OCI-LY3 (cell line): ENCODE measurements around the gene XPNPEP2.

Source experiments
- H2AFZ ChIP-seq: fragments of 200-600, 300-600 bp; shearing (Covaris generic); 2 replicates; pipeline ENCODE4 v1.6.0; 2014; ENCODE audit warnings: antibody characterized with exemption, low read depth, low read length
- H3K27ac ChIP-seq: fragments of 200-600, 300-600 bp; sonication (generic); 2 replicates; pipeline ENCODE4 v1.5.1; 2014; ENCODE audit warnings: mild to moderate bottlenecking, low read length, moderate library complexity, mixed read lengths
- H3K27me3 ChIP-seq: fragments of 200-600, 300-600 bp; sonication (generic); 2 replicates; pipeline ENCODE4 v1.6.1; 2014; ENCODE audit warnings: low read depth, low read length, mixed read lengths
- H3K36me3 ChIP-seq: fragments of 200-600, 300-600 bp; sonication (generic); replicated peaks from 2 replicates; pipeline ENCODE3; 2014; ENCODE audit warnings: low read depth, low read length, mixed read lengths
- H3K4me1 ChIP-seq: fragments of 300-600, 200-600 bp; sonication (generic); 2 replicates; pipeline ENCODE4 v1.6.1; 2014; ENCODE audit warnings: low read length, mixed read lengths
- H3K4me2 ChIP-seq: fragments of 200-600, 300-600 bp; sonication (generic); 2 replicates; pipeline ENCODE4 v1.6.1; 2014; ENCODE audit warnings: low read length, mixed read lengths
- H3K4me3 ChIP-seq: fragments of 300-600, 200-600 bp; sonication (generic); 2 replicates; pipeline ENCODE4 v1.5.1; 2014; ENCODE audit warnings: antibody characterized with exemption, mild to moderate bottlenecking, low read length, moderate library complexity
- H3K79me2 ChIP-seq: fragments of 300-600, 200-600 bp; shearing (Covaris generic); 2 replicates; pipeline ENCODE4 v1.6.1; 2014; ENCODE audit warnings: mild to moderate bottlenecking, low read length, mixed read lengths
- H3K9ac ChIP-seq: fragments of 300-600, 200-600 bp; shearing (Covaris generic); 2 replicates; pipeline ENCODE4 v1.6.0; 2014; ENCODE audit warnings: mild to moderate bottlenecking, low read length, moderate library complexity
- H3K9me3 ChIP-seq: fragments of 200-600, 300-600 bp; shearing (Covaris generic); 2 replicates; pipeline ENCODE4 v1.6.1; 2014; ENCODE audit warnings: low read length, mixed read lengths; ENCODE audit not compliant: insufficient read depth
- H4K20me1 ChIP-seq: fragments of 200-600, 300-600 bp; sonication (generic); 2 replicates; pipeline ENCODE4 v1.6.1; 2016; ENCODE audit warnings: low read length, mixed read lengths; ENCODE audit not compliant: insufficient read depth
- CTCF ChIP-seq: fragments of 200-600, 300-600 bp; sonication (generic); IDR thresholded peaks from 2 replicates; pipeline ENCODE4 v1.5.1; 2014; ENCODE audit warnings: antibody characterized with exemption, low read length, low read depth
- EZH2phosphoT487 ChIP-seq: fragments of 200-600 bp; shearing (Covaris generic); IDR thresholded peaks from 2 replicates; pipeline ENCODE4 v1.6.1; 2018; ENCODE audit warnings: antibody characterized with exemption, mixed run types, low read depth

Gene XPNPEP2

GRCh38 chrX:129714581-129714980, 24.2 kb upstream of the XPNPEP2 start:
- Histone ChIP-seq H3K9me3 (no peaks in the 10 kb centered on the region), H3K36me3 (no peaks in the 10 kb centered on the region), H3K79me2 (no peaks in the 10 kb centered on the region), H3K4me1 (no peaks in the 10 kb centered on the region), H3K27ac (no peak overlapping the region), H2AFZ (no peak overlapping the region), H3K27me3 (no peaks in the 10 kb centered on the region), H3K4me2 (no peak overlapping the region), H4K20me1 (no peaks in the 10 kb centered on the region), H3K4me3 (no peak overlapping the region), H3K9ac (no peak overlapping the region)
- TF ChIP-seq CTCF (no peak), EZH2phosphoT487 (no peak)

- Histone ChIP-seq H3K79me2 (no peaks in the 10 kb centered on the region), H4K20me1 (no peaks in the 10 kb centered on the region), H3K27me3 (no peaks in the 10 kb centered on the region), H3K9ac (no peak overlapping the region), H3K9me3 (no peaks in the 10 kb centered on the region), H2AFZ (no peak overlapping the region), H3K27ac (no peak overlapping the region), H3K4me1 (no peaks in the 10 kb centered on the region), H3K4me3 (no peak overlapping the region), H3K4me2 (no peak overlapping the region), H3K36me3 (no peaks in the 10 kb centered on the region)
- TF ChIP-seq CTCF (no peak), EZH2phosphoT487 (no peak)
Measured at GRCh38 chrX:129716507-129716906, 22.3 kb upstream of the XPNPEP2 start.

GRCh38 chrX:129717892-129718291, 20.9 kb upstream of the XPNPEP2 start:
- no peak overlapping the region for H3K9ac ChIP-seq
- no peak overlapping the region for H3K4me3 ChIP-seq
- no peak overlapping the region for H2AFZ ChIP-seq
- no peaks in the 10 kb centered on the region for H3K27me3 ChIP-seq
- no peak overlapping the region for H3K27ac ChIP-seq
- H3K4me2 ChIP-seq = no peak overlapping the region
- H3K9me3 ChIP-seq = no peaks in the 10 kb centered on the region
- TF ChIP-seq EZH2phosphoT487 = no peak
- no peak for TF ChIP-seq CTCF
- H3K36me3 ChIP-seq = no peaks in the 10 kb centered on the region
- no peaks in the 10 kb centered on the region for H3K4me1 ChIP-seq
- no peaks in the 10 kb centered on the region for H3K79me2 ChIP-seq
- H4K20me1 ChIP-seq = no peaks in the 10 kb centered on the region

- no peak overlapping the region for H3K4me2 ChIP-seq
- H3K4me1 ChIP-seq = no peaks in the 10 kb centered on the region
- H3K9me3 ChIP-seq = no peaks in the 10 kb centered on the region
- H4K20me1 ChIP-seq = no peaks in the 10 kb centered on the region
- H3K9ac ChIP-seq = no peak overlapping the region
- TF ChIP-seq CTCF (no peak), EZH2phosphoT487 (no peak)
- H2AFZ ChIP-seq = no peak overlapping the region
- no peak overlapping the region for H3K4me3 ChIP-seq
- no peak overlapping the region for H3K27ac ChIP-seq
- no peaks in the 10 kb centered on the region for H3K27me3 ChIP-seq
- H3K79me2 ChIP-seq = no peaks in the 10 kb centered on the region
- H3K36me3 ChIP-seq = no peaks in the 10 kb centered on the region
Measured at GRCh38 chrX:129718676-129719075, 20.1 kb upstream of the XPNPEP2 start.
